Erythroblast (primary cell): ENCODE results near the gene RTN4IP1.

Experiments
- DNase-seq, 2 experiments: peaks; one replicate each; lab custom pipeline; 2025; lab: John Stamatoyannopoulos, UW
- GATA1 ChIP-seq: IDR thresholded peaks from 2 replicates; pipeline ENCODE4 v1.6.1; 2011; ENCODE audit warnings: low read depth, mild to moderate bottlenecking, control low read depth, low read length, moderate library complexity
- POLR2A ChIP-seq: IDR thresholded peaks from 2 replicates; pipeline ENCODE4 v1.6.1; 2011; ENCODE audit warnings: mild to moderate bottlenecking, low read length

Gene RTN4IP1, protein sequence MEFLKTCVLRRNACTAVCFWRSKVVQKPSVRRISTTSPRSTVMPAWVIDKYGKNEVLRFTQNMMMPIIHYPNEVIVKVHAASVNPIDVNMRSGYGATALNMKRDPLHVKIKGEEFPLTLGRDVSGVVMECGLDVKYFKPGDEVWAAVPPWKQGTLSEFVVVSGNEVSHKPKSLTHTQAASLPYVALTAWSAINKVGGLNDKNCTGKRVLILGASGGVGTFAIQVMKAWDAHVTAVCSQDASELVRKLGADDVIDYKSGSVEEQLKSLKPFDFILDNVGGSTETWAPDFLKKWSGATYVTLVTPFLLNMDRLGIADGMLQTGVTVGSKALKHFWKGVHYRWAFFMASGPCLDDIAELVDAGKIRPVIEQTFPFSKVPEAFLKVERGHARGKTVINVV

DNA sequence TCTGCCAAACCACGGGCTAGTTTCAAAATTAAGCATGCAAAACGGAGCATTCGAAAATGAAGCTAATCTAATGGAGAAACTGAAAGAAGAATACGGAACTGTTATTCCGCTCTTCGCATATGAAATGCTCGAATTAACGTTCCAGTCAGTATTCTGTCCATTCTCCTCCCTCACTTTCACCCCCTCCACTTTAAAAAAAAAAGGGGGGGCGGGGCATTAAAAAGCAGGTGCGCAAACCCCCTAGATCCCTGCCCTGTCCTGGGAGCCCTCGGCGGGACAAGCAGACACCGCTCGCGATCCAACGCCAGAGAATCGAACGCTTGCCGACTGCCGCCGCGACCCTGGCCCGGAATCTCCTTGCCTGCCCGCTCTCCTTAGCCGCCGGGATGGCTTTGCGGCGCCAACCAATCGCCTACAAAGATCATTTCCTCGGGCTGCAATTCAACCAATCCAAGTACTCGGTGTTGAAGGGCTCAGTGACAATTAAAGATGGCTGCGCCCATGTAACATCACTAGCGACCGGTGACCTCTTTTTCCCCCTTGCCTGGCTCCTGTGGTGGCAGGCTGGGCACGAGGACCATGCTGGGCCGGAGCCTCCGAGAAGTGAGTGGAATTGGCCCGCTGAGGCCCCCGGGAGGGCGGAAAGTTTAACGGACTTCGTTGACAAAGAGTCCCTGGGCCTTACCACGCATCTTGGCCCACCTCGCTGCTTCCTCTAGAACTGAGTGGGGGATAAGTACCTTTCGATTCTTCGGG is at the start of gene RTN4IP1, which contains the start of gene QRSL1:
TSS of gene RTN4IP1 (minus strand) at position 396 of the 756 bp plus-strand sequence. CDS start 477 bp downstream, outside the sequence.
TSS of gene QRSL1 (plus strand) at position 476 of the 756 bp plus-strand sequence. CDS start at position 580, 104 bp downstream.
- DNase-seq = peak; percentile 93 to 94
- no peak for TF ChIP-seq GATA1
- peak; percentile 70 for TF ChIP-seq POLR2A

DNA sequence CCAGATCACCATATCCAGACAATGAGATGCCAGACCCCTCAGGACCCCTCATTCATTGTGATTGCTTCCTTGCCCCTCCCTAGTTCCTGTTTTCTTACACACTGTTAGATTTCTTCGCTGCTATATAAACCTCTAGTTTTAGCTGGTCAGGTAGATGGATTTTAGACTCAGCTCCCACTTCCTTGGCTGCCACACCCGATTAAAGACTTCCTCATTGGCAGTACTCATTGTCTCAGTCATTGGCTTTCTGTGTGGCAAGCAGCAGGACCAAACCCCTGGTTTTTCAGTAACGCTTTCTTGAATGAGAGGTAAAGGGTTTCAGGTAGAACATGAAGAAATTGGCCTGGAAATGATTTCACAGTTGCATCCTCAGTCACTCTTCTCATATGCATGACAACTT is 48.0 kb upstream of the RTN4IP1 start:
- TF ChIP-seq GATA1 = no peak
- no peak for TF ChIP-seq POLR2A
- DNase-seq = no peak

DNA sequence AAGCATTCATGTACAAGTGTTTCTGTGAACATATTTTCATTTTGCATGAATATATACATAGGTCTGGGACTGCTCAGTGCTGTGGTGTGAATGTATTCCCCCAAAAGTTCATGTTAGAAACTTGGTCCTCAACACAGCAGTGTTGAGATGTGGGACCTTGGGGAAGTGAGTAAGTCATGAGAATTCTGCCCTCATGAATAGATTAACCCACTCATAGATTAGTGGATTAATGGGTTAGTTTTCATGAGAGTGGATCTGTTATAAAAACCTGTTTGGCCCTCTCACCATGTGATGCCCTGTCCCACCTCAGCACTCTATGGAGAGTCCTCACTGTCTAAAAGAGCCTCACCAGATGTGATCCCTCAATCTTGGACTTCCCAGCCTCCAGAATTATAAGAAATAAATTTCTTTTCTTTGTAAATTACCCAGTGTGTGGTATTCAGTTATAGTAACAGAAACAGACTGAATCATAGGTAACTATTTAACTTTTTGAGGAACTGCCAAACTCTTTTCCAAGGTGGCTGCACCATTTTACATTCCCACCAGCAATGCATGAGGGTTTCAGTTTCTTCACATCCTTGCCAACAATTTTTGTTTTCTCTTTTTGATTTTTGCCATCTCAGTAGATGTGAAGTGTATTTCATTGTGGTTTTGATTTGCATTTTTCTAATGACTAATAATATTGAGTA is 45.4 kb upstream of the RTN4IP1 start:
- no peak for TF ChIP-seq GATA1
- no peak for TF ChIP-seq POLR2A
- DNase-seq = no peak

DNA sequence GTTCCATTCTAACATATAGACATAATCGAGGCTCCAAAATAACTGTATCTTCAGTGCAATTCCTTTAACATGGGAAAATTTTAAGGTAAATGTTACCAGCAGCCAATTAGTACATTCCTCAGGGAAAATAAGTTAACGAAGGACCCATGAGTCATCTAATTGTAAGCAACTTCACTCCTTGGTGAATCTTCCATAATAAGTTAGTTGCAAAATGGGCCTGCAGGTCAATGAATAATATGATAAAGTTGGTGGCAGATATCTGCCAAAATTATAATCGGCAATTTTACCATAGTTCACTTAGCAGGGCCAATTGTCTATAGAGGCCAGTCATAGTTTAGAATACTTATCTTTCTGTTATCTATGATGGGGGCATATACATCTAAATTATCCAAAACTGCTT is 42.4 kb upstream of the RTN4IP1 start:
- TF ChIP-seq GATA1 (no peak), POLR2A (no peak)
- no peak for DNase-seq

DNA sequence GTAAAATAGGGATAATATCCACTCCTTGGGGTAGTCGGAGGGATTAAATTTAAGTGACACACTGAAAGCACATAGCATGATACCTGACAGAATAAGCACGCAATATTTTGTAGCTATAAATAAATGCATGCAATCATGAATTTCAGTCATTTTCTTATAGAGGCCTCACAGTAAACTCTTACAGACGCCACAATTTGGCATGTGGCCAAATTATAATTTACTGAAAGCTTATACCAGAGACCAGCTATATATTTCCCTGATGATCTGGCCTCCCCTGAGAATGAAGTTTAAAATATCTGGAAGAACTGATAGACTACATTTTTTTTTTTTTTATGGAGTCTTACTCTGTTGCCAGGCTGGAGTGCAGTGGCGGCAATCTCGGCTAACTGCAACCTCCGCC is 40.9 kb upstream of the RTN4IP1 start:
- no peak for DNase-seq
- no peak for TF ChIP-seq POLR2A
- no peak for TF ChIP-seq GATA1

DNA sequence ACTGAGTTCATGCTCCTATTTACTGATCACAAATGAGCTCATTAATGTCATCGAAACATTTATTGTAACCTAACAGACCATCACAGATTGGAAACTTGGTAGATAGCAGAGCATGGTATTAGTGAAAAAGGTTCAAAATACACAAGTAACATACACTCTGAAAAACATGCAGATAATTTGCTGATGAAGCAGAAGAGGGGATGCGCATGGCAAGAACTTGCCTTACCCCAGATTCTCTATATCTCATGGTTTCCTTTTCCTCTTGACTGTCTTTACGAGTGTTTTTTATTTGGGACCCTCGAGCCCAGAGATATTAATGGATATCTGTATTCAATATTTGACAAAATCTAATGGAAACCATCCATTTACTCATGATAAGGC is 37.7 kb upstream of the RTN4IP1 start:
- no peak for TF ChIP-seq POLR2A
- TF ChIP-seq GATA1 = no peak
- no peak for DNase-seq

DNA sequence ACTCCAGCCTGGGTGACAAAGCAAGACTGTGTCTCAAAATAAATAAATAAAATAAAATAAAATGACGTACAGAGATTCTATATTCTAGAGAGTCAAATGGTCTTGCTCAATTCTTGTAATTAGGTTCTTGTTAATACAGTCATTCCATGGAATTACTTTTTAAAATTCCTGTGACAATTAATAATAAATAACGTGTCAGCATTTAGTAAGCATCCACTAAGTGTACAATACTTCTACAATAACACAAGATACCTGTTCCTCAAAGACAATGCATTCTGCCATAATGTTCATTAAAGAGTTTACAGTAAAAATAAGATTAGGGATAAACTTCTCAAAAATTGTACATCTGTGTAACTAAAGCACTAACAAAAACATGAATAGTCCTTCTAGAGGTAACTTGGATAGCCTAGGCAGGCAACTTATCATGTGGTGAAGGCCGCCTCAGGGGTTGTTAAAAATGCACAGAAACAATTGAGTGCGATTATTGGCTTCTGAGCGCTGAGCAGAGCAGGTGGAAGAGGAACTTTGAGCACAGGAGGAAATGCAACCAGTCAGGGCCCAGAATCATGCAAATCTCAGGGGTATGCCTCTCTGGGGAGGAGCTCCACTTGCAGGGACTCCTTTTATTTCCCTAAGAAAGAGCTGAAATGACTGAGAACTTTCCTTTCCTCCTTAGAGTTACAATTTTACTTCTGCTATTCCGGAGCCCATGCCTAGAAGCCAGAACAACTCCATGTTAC is 37.2 kb upstream of the RTN4IP1 start:
- DNase-seq = no peak
- TF ChIP-seq GATA1 = no peak
- no peak for TF ChIP-seq POLR2A

DNA sequence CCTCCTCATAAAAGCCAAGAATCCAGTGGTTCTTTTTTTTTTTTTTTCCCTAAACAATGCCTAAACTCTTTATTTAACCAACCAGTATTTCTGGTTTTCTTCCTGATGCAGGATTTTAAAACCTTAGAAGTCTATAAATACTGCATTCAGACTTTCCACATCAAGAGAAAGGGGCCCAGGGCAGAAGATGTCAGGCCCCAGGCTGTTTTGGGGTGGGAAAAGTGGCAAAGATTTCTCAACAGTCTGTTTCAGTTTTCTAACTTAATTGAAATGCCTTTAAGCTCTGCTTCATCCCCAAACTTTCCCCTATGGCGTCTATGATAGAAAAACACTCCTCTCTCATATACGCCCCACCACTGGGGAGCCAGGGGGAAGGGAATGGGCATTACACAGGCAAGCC is 33.2 kb upstream of the RTN4IP1 start:
- TF ChIP-seq POLR2A (no peak), GATA1 (no peak)
- DNase-seq = no peak

DNA sequence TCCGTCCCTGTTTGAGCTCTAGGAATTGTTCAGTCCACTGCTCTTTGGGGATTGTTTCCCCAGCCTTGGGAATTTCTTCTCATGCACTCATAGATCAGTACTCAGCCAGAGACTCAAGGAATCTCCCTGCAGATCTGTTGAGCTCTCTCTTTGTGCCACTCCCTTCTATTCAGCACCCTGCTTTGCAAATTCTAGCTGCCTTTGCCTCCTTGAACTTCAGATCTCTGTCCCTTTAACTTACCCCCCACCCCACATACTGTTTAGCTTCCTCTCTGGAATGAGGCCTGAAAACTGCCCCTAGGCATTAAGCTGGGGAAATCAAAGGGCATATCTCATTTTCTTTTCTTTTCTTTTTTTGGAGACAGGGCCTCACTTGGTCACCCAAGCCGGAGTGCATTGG is 30.6 kb upstream of the RTN4IP1 start:
- DNase-seq = no peak
- no peak for TF ChIP-seq POLR2A

DNA sequence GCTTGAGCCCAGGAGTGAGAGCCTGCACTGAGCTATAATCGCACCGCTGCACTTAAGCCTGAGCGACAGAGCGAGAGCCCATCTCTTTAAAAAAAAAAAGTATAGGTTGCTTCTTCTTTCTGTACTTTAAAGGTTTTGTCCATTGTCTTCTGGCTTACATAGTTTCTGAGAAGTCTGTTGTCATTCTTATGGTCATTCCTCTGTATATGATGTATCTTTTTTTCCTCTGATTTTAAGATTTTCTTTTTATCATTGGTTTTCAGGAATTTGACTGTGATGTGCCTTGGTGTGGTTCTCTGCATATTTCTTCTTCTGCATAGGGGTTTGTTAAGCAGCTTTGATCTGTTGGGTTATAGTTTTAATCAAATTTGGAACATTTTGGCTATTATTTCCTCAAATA is 29.2 kb upstream of the RTN4IP1 start:
- DNase-seq = peak in 1 of 2 experiments; percentile 3
- TF ChIP-seq GATA1 = no peak
- no peak for TF ChIP-seq POLR2A

DNA sequence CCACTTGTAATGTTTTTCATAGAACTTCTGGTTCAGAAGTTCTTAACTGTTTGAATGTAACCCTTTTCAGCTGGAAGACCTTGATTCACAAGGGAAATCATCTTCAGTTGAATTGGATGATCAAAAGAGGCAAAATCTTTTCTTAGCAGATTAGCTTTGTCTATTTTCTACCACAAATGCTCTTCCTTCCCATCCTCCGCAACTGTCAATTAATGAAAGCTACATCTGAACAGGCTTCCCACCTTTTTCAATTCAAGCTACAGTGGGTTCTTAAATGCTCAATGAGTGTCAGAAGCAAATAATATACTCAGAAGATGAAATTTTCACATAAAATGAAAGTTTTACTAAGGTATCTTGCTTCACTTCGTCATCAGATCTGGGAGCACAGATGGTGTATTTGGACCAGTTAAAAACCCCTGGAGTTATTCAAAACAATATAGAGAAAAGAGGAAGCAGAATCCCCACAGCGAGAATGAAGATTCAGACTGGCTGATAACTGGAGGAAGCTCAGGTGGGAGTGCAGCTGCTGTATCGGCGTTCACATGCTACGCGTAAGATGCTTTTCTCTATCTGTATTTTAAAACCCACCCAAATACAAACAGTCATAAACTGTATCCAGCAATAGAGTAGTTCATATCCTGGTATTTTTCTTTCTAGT is 19.5 kb upstream of the RTN4IP1 start:
- no peak for DNase-seq
- TF ChIP-seq GATA1 = no peak

DNA sequence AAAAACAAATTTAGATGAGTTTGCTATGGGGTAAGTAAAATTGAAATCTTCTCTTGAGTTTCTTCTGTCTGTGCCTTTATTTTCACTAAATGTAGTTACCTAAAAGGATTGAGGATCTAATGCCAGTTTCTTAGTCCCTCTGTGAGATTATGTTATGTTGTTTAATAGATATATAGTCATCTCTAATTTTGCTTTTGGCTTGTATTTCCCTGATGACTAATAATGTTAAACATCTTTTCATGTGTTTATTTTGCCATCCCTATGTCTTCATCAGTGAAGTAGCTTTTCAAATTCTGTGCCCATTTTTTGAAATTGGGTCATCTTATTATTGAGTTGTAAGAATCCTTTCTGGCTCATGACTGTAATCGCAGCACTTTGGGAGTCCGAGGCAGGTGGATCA is 13.8 kb upstream of the RTN4IP1 start:
- TF ChIP-seq GATA1 = no peak
- no peak for TF ChIP-seq POLR2A
- DNase-seq = no peak

DNA sequence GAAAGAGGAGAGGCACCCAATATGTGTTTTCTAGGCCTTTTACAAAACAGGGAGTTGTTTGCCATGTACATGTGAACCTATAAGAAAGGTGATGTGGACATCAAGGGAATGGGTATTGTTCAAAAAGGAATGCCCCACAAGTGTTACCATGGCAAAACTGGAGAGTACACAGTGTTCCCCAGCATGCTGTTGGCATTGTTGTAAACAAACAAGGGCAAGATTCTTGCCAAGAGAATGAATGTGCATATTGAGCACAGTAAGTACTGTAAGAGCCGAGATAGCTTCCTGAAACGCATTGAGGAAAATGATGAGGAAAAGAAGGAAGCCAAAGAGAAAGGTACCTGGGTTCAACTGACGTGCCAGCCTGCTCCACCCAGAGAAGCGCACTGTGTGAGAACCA is 13.2 kb upstream of the RTN4IP1 start:
- no peak for DNase-seq
- TF ChIP-seq GATA1 (no peak), POLR2A (no peak)
